Measurements from ENCODE around the gene FMR1.

FMR1 gene

DNA sequence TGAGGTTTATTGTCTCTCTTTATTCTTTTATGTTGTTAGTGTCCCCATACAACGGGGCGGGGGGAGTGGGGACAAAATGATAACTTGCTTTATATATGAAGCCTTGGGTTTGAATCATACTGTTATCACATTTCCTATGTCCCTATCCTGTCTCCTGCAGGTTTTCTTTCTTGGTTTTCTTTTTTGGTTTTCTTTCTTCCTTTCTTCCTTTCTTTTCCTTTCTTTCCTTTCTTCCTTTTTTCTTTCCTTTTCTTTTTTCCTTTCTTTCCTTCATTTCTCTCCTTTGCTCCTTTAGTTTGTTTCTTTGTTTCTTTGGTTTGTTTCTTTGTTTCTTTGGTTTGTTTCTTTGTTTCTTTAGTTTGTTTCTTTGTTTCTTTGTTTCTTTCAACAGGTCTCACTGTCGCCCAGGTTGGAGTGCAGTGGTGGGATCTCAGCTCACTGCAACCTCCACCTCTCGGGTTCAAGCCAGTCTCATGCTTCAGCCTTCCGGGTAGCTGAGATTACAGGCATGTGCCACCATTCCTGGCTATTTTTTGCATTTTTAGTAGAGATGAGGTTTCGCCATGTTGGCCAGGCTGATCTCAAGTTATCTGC is 4.8 kb downstream of the FMR1 start:
- DNase-seq (ENCODE audit: low read depth) = no peak

DNA sequence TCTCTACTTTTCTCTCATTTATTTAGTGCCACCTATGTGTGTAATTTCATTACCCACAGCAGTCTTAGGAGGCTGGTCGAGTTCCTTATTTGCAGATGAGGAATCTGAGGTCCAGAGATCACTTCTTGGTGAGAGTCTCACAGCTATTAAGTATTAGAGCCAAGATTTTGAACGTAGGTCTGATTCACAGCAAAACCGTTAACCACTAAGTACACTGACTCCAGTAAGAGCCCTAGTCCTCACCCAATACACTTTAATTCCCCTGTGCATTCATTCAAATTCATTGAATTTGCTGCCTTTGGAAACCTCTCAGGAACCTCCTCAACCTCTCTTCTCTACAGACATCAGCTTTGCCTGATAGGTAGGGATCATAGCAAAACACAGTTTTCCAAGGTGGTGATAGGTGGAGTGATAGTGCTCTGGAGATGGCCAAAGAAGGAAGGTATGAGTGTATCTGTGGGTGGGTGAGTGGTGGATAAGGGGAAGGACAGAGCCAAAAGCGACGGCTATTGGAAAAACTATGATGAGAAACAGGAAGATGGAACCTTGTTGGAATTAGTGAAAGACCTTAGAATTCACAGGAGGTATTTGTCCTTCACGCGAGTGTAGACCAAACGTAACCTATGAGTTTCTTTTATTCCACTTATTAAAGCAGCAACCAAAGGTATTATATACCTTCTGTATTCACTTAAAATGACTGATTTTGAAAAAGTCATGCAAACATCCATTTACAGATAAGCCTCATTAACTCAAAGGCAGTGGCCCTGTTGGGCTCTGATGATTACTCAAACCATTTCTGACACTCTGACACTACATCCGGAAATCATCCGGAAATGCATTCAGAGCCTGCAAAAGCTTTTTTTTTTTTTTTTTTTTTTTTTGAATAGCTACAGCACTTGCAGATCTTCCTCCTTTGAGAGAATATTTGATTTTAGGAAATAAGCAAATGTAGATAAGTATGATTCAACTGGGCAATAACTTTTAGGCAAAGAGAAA is 6.3 kb downstream of the FMR1 start:
- DNase-seq (ENCODE audit: low read depth) = no peak

GRCh38 chrX:147920161-147920666 is 8.5 kb downstream of the FMR1 start:
- DNase-seq (ENCODE audit: low read depth) = no peak

- DNase-seq (ENCODE audit: low read depth) = no peak
Observed at GRCh38 chrX:147923605-147924004, 11.9 kb downstream of the FMR1 start.

DNA sequence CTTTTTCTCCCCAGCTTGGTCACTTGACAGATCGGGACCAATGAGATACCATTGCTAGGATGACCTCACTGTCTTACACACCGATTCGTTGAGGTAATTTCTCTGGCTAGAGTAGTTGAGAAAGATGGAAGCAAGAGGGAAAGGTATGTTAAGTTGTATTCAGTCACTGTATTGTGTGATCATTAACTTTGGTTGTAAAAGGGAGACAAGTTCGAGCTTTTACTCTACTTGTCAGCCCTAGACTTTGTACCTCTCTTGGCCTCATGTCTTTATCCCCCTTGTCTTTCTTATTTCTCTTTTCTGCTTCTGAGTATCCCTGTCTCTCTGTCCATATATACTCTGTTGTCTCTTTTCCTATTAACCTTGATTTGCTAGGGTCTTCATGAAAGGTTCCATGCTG is 15.5 kb downstream of the FMR1 start:
- no peak for DNase-seq (ENCODE audit: low read depth)

DNA sequence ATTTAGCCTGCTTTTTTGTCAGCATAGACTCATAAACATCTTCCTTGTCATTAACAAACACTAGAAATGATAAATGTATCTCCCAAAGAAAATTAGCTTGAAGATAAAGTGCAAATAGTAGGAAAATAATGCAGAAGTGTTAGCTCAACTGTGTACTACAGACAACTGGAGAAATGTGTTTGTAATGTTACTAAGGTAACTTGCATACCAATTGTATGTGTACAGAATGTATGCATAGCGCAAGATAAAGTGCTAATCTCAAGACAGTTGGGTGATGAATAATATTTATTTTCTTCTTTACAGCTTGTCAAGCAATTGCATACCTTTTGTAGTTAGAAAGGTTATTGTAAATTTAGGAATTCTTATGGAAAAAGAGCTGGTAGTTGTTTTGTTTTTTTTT is 22.1 kb downstream of the FMR1 start:
- no peak for DNase-seq (ENCODE audit: low read depth)

- no peak for DNase-seq (ENCODE audit: low read depth)
Observed at GRCh38 chrX:147935156-147935758, 23.5 kb downstream of the FMR1 start.

- DNase-seq (ENCODE audit: low read depth) = no peak
Observed at GRCh38 chrX:147945286-147945685, 33.6 kb downstream of the FMR1 start.

GRCh38 chrX:147948531-147948930 is 36.8 kb downstream of the FMR1 start:
- no peak for DNase-seq (ENCODE audit: low read depth)

DNA sequence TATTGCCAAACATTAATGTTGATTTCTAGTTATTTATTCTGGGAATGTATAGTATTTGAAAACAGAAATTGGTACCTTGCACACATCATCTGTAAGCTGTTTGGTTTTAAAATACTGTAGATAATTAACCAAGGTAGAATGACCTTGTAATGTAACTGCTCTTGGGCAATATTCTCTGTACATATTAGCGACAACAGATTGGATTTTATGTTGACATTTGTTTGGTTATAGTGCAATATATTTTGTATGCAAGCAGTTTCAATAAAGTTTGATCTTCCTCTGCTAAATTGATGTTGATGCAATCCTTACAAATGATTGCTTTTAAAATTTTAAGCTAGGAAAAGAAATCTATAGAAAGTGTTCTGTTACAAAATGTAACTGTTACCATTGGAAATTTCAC is 38.6 kb downstream of the FMR1 start:
- DNase-seq (ENCODE audit: low read depth) = no peak

- DNase-seq (ENCODE audit: low read depth) = no peak
Observed at GRCh38 chrX:147953976-147954375, 42.3 kb downstream of the FMR1 start.

- no peak for DNase-seq (ENCODE audit: low read depth)
Observed at GRCh38 chrX:147957291-147957690, 45.6 kb downstream of the FMR1 start.

- peak; percentile 14 for DNase-seq (ENCODE audit: low read depth)
Observed at GRCh38 chrX:147958291-147958690, 46.6 kb downstream of the FMR1 start.

DNA sequence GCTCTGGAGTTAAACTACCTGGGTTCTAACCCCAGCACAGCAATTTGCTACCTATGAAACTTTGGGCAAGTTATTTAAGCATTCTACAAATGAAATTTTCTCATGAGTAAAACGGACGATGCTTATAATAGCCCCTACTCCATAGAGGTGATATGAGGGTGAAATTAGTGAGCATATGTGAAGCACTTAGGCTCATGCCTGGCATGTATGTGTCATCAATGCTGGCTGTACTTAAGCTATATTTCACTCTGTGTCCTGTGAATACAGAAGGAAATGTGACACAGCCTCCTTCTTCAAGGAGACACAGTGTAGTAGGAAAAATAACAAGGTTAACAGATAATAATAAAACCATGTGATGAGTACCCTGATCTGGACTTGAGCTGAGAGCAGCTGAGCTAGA is 49.0 kb downstream of the FMR1 start:
- DNase-seq (ENCODE audit: low read depth) = no peak

- DNase-seq (ENCODE audit: low read depth) = no peak
Observed at GRCh38 chrX:147962476-147962875, 50.8 kb downstream of the FMR1 start.

DNA sequence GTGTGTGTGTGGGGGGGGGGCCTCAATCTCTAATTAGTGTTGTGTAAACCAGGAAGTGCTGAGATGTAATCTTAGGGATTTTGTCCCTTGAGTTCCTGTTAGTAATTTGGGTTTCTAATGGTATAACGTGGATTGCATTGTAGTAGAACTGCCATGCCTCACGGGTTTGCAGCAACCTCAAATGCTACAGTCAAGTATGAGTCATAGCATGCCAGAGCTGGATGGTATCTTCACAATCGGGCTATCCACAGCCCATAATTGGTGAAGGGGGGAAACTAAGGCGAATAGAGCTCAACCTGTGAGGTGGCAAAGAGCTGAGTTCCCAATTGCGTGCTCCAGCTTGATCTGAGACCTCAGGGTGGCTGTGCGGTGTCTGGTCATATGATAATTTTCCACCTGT is 67.2 kb downstream of the FMR1 start:
- DNase-seq (ENCODE audit: low read depth) = no peak

- no peak for DNase-seq (ENCODE audit: low read depth)
Observed at GRCh38 chrX:147981038-147981752, 69.5 kb downstream of the FMR1 start, which contains the start of gene FMR1NB. FMR1NB (plus strand) TSS chrX:147981337; CDS start chrX:147981403, 66 bp downstream.

Data from HS-5 (cell line).